HepG2 (cell line): ENCODE results near the gene MED13L. TPM values are rescaled to one million over a fixed set of nuclear protein-coding genes. Genes with fewer than 3 reads are reported as not detected.

Experiments used
- ATAC-seq: fragments of 200-7000 bp; cut with Tn5 transposase; 3 replicates; pipeline ENCODE4 v1.9.1; 2020; ENCODE audit warnings: mild to moderate bottlenecking, moderate library complexity
- Bru-seq: library from RNA; stranded (reverse); fragments of 400-500 nt; gene quantifications from one replicate; lab custom pipeline; 2021; lab: Mats Ljungman, UMichigan
- BruChase-seq, 2 experiments: library from RNA; stranded (reverse); fragments of 400-500 nt; gene quantifications; one replicate each; lab custom pipeline; 2021; lab: Mats Ljungman, UMichigan
- BruUV-seq: library from RNA; stranded (reverse); fragments of 400-500 nt; replicated peaks from 2 replicates; lab custom pipeline; 2021; lab: Mats Ljungman, UMichigan
- CTCF ChIA-PET: fragments of 300-600 bp; formaldehyde crosslinking; extraction: SDS; loops from one replicate; lab custom pipeline; 2021; ENCODE audit warnings: low total read pairs, inconsistent platforms, low intra/inter-chr PET ratio; lab: Yijun Ruan, JAX
- POLR2A ChIA-PET: fragments of 350-600 bp; sonication (Branson Sonifier 250); formaldehyde crosslinking; loops from one replicate; lab custom pipeline; 2020; ENCODE audit warnings: antibody characterized with exemption, inconsistent platforms; lab: Yijun Ruan, JAX
- DNase-seq: peaks from one replicate; pipeline ENCODE4 v3.0.0-alpha.2; 2015; ENCODE audit warnings: low spot score
- FAIRE-seq: peaks from 3 replicates; lab custom pipeline; 2011; peaks lifted over from hg19 to GRCh38; lab: Jason Lieb, UNC
- H2AFZ ChIP-seq: one replicate; pipeline ENCODE4 v1.6.1; 2011; ENCODE audit warnings: low read length, inconsistent platforms
- H3K27ac ChIP-seq: fragments of 300-600 bp; 3 replicates; pipeline ENCODE4 v1.8.0; 2011; ENCODE audit warnings: mixed run types, mild to moderate bottlenecking, mixed read lengths, low read length, inconsistent platforms; ENCODE audit not compliant: insufficient read depth; ENCODE audit errors: extremely low read length
- H3K27me3 ChIP-seq, 2 experiments: fragments of 200-600 bp in 1 of 2; 2 replicates in 1 of 2; 3 replicates in 1 of 2; pipeline versions ENCODE4 v1.6.0 to v1.8.0; 2011; ENCODE audit warnings: low read length in 2 of 2, mild to moderate bottlenecking in 2 of 2, moderate library complexity in 2 of 2, inconsistent platforms in 1 of 2; ENCODE audit not compliant: insufficient read depth in 2 of 2, control insufficient read depth in 1 of 2
- H3K36me3 ChIP-seq, 2 experiments: fragments of 200-600 bp in 1 of 2; replicated peaks in 1 of 2; 2 replicates in 1 of 2; 3 replicates in 1 of 2; pipeline versions ENCODE4 v1.5.1 to v1.8.0; 2011; ENCODE audit warnings: low read length in 2 of 2, inconsistent platforms in 1 of 2; ENCODE audit not compliant: insufficient read depth in 2 of 2, control insufficient read depth in 1 of 2
- H3K4me1 ChIP-seq: 2 replicates; pipeline ENCODE4 v1.5.1; 2012; ENCODE audit warnings: low read length, inconsistent platforms; ENCODE audit not compliant: insufficient read depth
- H3K4me2 ChIP-seq: 2 replicates; pipeline ENCODE4 v1.6.0; 2011; ENCODE audit warnings: low read depth, low read length, inconsistent platforms
- H3K4me3 ChIP-seq, 3 experiments: fragments of 200-600 bp in 1 of 3; sonication (generic), shearing (Covaris generic) in 1 of 3; replicated peaks in 1 of 3; 2 replicates each; pipeline ENCODE4 v1.5.1; 2011 to 2016; ENCODE audit warnings: low read length in 3 of 3, inconsistent platforms in 2 of 3, low read depth in 2 of 3, mild to moderate bottlenecking in 2 of 3, control low read depth in 1 of 3, mixed read lengths in 1 of 3; ENCODE audit not compliant: insufficient read depth in 1 of 3
- H3K79me2 ChIP-seq: one replicate; pipeline ENCODE4 v1.6.1; 2011; ENCODE audit warnings: low read length, inconsistent platforms; ENCODE audit not compliant: insufficient read depth
- H3K9ac ChIP-seq: 2 replicates; pipeline ENCODE4 v1.6.0; 2011; ENCODE audit warnings: mild to moderate bottlenecking, low read depth, low read length, inconsistent platforms; ENCODE audit not compliant: insufficient read depth
- H3K9me3 ChIP-seq: 2 replicates; pipeline ENCODE4 v1.5.1; 2012; ENCODE audit warnings: mild to moderate bottlenecking, low read length
- H4K20me1 ChIP-seq: 2 replicates; pipeline ENCODE4 v1.6.0; 2011; ENCODE audit warnings: inconsistent platforms, mild to moderate bottlenecking, low read length, moderate library complexity; ENCODE audit not compliant: insufficient read depth
- AKAP8 ChIP-seq: sonication (generic); formaldehyde crosslinking; IDR thresholded peaks from 2 replicates; pipeline ENCODE4 v1.5.1; 2020; ENCODE audit warnings: mild to moderate bottlenecking, missing genetic modification reagents
- FIP1L1 ChIP-seq: fragments of 200-400 bp; formaldehyde crosslinking; IDR thresholded peaks from 2 replicates; pipeline ENCODE4 v1.6.1; 2018; ENCODE audit warnings: low read depth, mild to moderate bottlenecking, low read length, moderate library complexity, borderline replicate concordance; ENCODE audit not compliant: insufficient read depth
- KDM2A ChIP-seq: sonication (generic); formaldehyde crosslinking; IDR thresholded peaks from 2 replicates; pipeline ENCODE4 v1.4.0; 2020; ENCODE audit warnings: low read depth, missing genetic modification reagents, borderline replicate concordance
- POLR2AphosphoS5 ChIP-seq: IDR thresholded peaks from 2 replicates; pipeline ENCODE4 v1.6.1; 2012; ENCODE audit warnings: low read depth, low read length
- POLR2G ChIP-seq: fragments of 200-400 bp; formaldehyde crosslinking; IDR thresholded peaks from 2 replicates; pipeline ENCODE4 v1.6.1; 2018; ENCODE audit warnings: mild to moderate bottlenecking, low read depth, low read length, moderate library complexity
- RAD21 ChIP-seq: fragments of 450-650 bp; formaldehyde crosslinking; IDR thresholded peaks from 2 replicates; pipeline ENCODE4 v1.5.0; 2020; ENCODE audit warnings: mild to moderate bottlenecking
- RBFOX2 ChIP-seq: fragments of 200-400 bp; formaldehyde crosslinking; IDR thresholded peaks from 2 replicates; pipeline ENCODE4 v1.6.1; 2017; ENCODE audit warnings: low read depth, mild to moderate bottlenecking, low read length
- RORA ChIP-seq: sonication (generic); formaldehyde crosslinking; IDR thresholded peaks from 2 replicates; pipeline ENCODE4 v1.5.0; 2020; ENCODE audit warnings: mild to moderate bottlenecking, missing genetic modification reagents, moderate library complexity
- ZFX ChIP-seq: sonication (generic); formaldehyde crosslinking; IDR thresholded peaks from 2 replicates; pipeline ENCODE4 v1.4.0; 2020; ENCODE audit warnings: mild to moderate bottlenecking, low read depth, missing genetic modification reagents, moderate library complexity
- ZNF34 ChIP-seq: sonication (generic); formaldehyde crosslinking; IDR thresholded peaks from 2 replicates; pipeline ENCODE4 v1.4.0; 2020; ENCODE audit warnings: mild to moderate bottlenecking, missing genetic modification reagents, borderline replicate concordance
- ZNF746 ChIP-seq: sonication (generic); formaldehyde crosslinking; IDR thresholded peaks from 2 replicates; pipeline ENCODE4 v1.8.0; 2022; ENCODE audit warnings: mild to moderate bottlenecking, missing genetic modification reagents
- WGBS: methylation state at CpG from one replicate; pipeline ENCODE4 v1.1.6; 2017; ENCODE audit warnings: low lambda C conversion rate; 5-methylcytosine and 5-hydroxymethylcytosine counted together
- in situ Hi-C: cut with HindIII; loops from 2 replicates; pipeline ENCODE4 v1.10.0; 2017; ENCODE audit warnings: low pct_unique_long_range_greater_than_20kb; ENCODE audit not compliant: extremely low pct_ligation_motif_present
- intact Hi-C: fragments of 100-400 bp; cut with micrococcal nuclease; formaldehyde crosslinking; loops from one replicate; pipeline ENCODE4 v1.10.0; 2022; ENCODE audit not compliant: unreplicated experiment
- long read RNA-seq, 2 experiments: library from RNA in 1 of 2; library from polyadenylated mRNA in 1 of 2; stranded (forward) in 1 of 2; unstranded in 1 of 2; transcript quantifications; one replicate each; pipeline ENCODE4 v2.0.0, GENCODE V29; 2019 to 2022
- polyA minus RNA-seq, 3 experiments: library from RNA; depleted of rRNA, polyadenylated mRNA; stranded (reverse); fragments of >200 nt; gene quantifications; 2 replicates each; pipeline ENCODE4 v1.2.3, GENCODE V29; 2011; ENCODE audit warnings: low replicate concordance in 1 of 3
- polyA plus RNA-seq, 8 experiments: library from polyadenylated mRNA; depleted of rRNA in 3 of 8; stranded (reverse) in 7 of 8; unstranded in 1 of 8; fragments of >200 nt; fragmentation: Illumina TruSeq in 4 of 8; extraction: Trizol in 4 of 8; gene quantifications; 2 replicates each; pipeline versions ENCODE4 v1.2.1 to v1.2.3, GENCODE V29; 2011 to 2016; ENCODE audit warnings: low read depth in 4 of 8, missing spikeins in 1 of 8, mixed read lengths in 1 of 8; ENCODE audit not compliant: insufficient read depth in 1 of 8
- total RNA-seq, 5 experiments: library from RNA; depleted of rRNA; stranded (reverse); fragments of >200 nt; fragmentation: Illumina TruSeq; extraction: Trizol; gene quantifications; 2 replicates each; pipeline ENCODE4 v1.2.3, GENCODE V29; 2016; ENCODE audit warnings: low read depth in 1 of 5
- TF ChIP-seq, protein P1 (sequence below): sonication (generic); formaldehyde crosslinking; IDR thresholded peaks from 2 replicates; pipeline ENCODE4 v1.4.0; 2020; ENCODE audit warnings: missing genetic modification reagents
- TF ChIP-seq, protein P2 (sequence below): sonication (generic); formaldehyde crosslinking; IDR thresholded peaks from 2 replicates; pipeline ENCODE4 v1.5.1; 2020; ENCODE audit warnings: mild to moderate bottlenecking, missing genetic modification reagents, moderate library complexity

The MED13L gene
- total RNA-seq (2016; rRNA removed; fragmentation: Illumina TruSeq; extraction: Trizol) (32.9 and 38.9 TPM in 2 replicates), polyA plus RNA-seq (2011; rRNA removed) (20.5 and 24.8 TPM in 2 replicates), polyA minus RNA-seq (2011; rRNA and poly(A)+ RNA removed; ENCODE audit: low replicate concordance) (56.3 and 75.4 TPM in 2 replicates), Bru-seq, nascent RNA (percentile 83 among the genes with signal in this experiment), BruChase-seq, experiment 1, labeled RNA remaining after a 6-hour chase (percentile 81 among the genes with signal in this experiment), BruChase-seq, experiment 2, labeled RNA remaining after a 2-hour chase (percentile 76 among the genes with signal in this experiment)
- total RNA-seq (2016; cell fraction: cytosol; rRNA removed; fragmentation: Illumina TruSeq; extraction: Trizol; ENCODE audit: low read depth): 82.6 and 84.3 TPM in 2 replicates
- 30.1 and 34.1 TPM in 2 replicates for total RNA-seq (2016; cell fraction: insoluble cytoplasmic fraction; rRNA removed; fragmentation: Illumina TruSeq; extraction: Trizol)
- 30.2 and 31.1 TPM in 2 replicates for total RNA-seq (2016; cell fraction: membrane; rRNA removed; fragmentation: Illumina TruSeq; extraction: Trizol)
- total RNA-seq (2016; cell fraction: nucleus; rRNA removed; fragmentation: Illumina TruSeq; extraction: Trizol): 77.6 and 90.7 TPM in 2 replicates
- 13.8 and 15.7 TPM in 2 replicates for polyA plus RNA-seq (2011; cell fraction: cytosol; rRNA removed)
- polyA plus RNA-seq (2011; cell fraction: nucleus; rRNA removed): 28.2 and 34.1 TPM in 2 replicates
- polyA plus RNA-seq (2012): 19.0 and 20.9 TPM in 2 replicates
- 0.53 and 0.93 TPM in 2 replicates for polyA plus RNA-seq (2016; cell fraction: cytosol; fragmentation: Illumina TruSeq; extraction: Trizol; ENCODE audit: low read depth)
- 18.1 and 20.3 TPM in 2 replicates for polyA plus RNA-seq (2016; cell fraction: insoluble cytoplasmic fraction; fragmentation: Illumina TruSeq; extraction: Trizol; ENCODE audit: low read depth)
- 2.4 and 2.8 TPM in 2 replicates for polyA plus RNA-seq (2016; cell fraction: membrane; fragmentation: Illumina TruSeq; extraction: Trizol; ENCODE audit: low read depth)
- 34.1 and 35.3 TPM in 2 replicates for polyA plus RNA-seq (2016; cell fraction: nucleus; fragmentation: Illumina TruSeq; extraction: Trizol; ENCODE audit: insufficient read depth, low read depth)
- 28.0 and 36.0 TPM in 2 replicates for polyA minus RNA-seq (2011; cell fraction: cytosol; rRNA and poly(A)+ RNA removed)
- polyA minus RNA-seq (2011; cell fraction: nucleus; rRNA and poly(A)+ RNA removed): 207 and 236 TPM in 2 replicates
- long read RNA-seq, experiment 1, partial matches to known transcripts: 1 of 2 reads
- long read RNA-seq, experiment 1, other reads (novel, unspliced or antisense): 1 of 2 reads
- long read RNA-seq, experiment 2, partial matches to known transcripts: 1 of 19 reads
- long read RNA-seq, experiment 2, other reads (novel, unspliced or antisense): 18 of 19 reads

DNA sequence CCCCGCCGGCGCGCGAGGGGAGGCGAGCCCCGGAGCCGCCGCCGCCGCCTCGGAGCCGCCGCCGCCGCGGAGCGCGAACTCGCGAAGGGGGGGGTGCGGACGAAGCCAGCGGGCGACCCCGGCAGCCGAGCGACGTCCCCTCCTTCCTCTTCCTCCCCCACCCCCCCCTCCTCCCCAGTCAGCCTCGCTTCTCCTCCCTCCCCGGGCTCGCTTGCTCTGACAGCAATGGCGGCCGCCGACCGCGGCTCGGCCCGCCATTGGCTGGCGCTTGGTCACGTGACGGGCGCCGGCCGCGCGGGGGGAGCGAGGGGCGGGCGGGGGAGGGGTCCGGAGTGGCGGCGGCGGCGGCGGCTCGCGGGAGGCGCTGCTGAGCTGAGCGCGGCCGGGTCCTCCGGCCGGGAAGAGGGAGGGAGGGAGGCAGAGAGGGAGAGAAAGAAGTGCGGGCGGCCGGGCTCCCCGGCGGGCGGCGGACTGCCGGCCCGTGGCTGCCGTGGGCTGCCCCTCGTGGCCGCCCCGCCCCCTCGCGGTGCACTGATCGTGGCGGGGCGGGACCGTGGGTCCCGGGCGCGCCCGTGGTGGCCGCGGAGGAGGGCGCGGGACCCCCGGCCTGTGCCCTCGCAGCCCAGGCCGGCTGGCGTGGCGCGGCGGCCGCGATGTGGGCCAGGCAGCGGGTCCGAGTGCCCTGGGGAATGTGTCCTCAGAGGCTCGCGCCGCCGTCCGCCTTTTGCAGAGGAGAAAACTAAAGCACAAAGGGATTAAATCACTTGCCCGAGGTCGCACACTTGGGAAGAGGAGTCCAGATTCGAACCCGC, at the start of gene MED13L:
MED13L (minus strand) TSS at position 227 of the 812 bp plus-strand sequence. CDS start 562 bp downstream, outside the sequence.
- no TSS peak for BruUV-seq
- Histone ChIP-seq H3K27ac (peak within 1 kb of the TSS; percentile 93), H2AFZ (no peak within 1 kb of the TSS), H3K9ac (peak within 1 kb of the TSS; percentile 84), H3K4me2 (peak within 1 kb of the TSS; percentile 83), H4K20me1 (peaks cover 24% of the 10 kb centered on the region), H3K9me3 (no peaks in the 10 kb centered on the region), H3K36me3 (no peaks in the 10 kb centered on the region), H3K27me3 (peaks cover 2 to 19% of the 10 kb centered on the region in 2 experiments; a peak in 4 of 5 replicates), H3K79me2 (peaks cover 41% of the 10 kb centered on the region), H3K4me3 (peak within 1 kb of the TSS; percentile 88 to 94 (median 89)), H3K4me1 (peaks cover 51% of the 10 kb centered on the region)
- POLR2A ChIA-PET: no interaction called here
- in situ Hi-C loops: loop anchor here (5.0 kb wide), 1 partner anchor 320 kb away; no protein-coding TSS in a partner anchor
- WGBS: 2% methylated on average over 48 of the region's 111 CpGs
- no peak for FAIRE-seq
- intact Hi-C loops: no loop called here
- CTCF ChIA-PET: no interaction called here
- DNase-seq: peak; percentile 64
- peak; percentile 72 for ATAC-seq
- peak; percentile 38; the same call in 1 of the 2 replicates for TF ChIP-seq POLR2AphosphoS5
- 0 out of 2 replicates have a peak, but pooled peaks have one; percentile 20 for TF ChIP-seq KDM2A
- peak; percentile 47; the same call in 1 of the 2 replicates for TF ChIP-seq POLR2G
- 0 out of 2 replicates have a peak, but pooled peaks have one; percentile 18 for TF ChIP-seq ZNF34 (CRISPR knock-in tag)
- TF ChIP-seq ZFX (CRISPR knock-in tag): peak; percentile 16; the same call in 1 of the 2 replicates
- TF ChIP-seq, protein P1, sequence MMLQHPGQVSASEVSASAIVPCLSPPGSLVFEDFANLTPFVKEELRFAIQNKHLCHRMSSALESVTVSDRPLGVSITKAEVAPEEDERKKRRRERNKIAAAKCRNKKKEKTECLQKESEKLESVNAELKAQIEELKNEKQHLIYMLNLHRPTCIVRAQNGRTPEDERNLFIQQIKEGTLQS (CRISPR knock-in tag): no peak
- TF ChIP-seq, protein P2, sequence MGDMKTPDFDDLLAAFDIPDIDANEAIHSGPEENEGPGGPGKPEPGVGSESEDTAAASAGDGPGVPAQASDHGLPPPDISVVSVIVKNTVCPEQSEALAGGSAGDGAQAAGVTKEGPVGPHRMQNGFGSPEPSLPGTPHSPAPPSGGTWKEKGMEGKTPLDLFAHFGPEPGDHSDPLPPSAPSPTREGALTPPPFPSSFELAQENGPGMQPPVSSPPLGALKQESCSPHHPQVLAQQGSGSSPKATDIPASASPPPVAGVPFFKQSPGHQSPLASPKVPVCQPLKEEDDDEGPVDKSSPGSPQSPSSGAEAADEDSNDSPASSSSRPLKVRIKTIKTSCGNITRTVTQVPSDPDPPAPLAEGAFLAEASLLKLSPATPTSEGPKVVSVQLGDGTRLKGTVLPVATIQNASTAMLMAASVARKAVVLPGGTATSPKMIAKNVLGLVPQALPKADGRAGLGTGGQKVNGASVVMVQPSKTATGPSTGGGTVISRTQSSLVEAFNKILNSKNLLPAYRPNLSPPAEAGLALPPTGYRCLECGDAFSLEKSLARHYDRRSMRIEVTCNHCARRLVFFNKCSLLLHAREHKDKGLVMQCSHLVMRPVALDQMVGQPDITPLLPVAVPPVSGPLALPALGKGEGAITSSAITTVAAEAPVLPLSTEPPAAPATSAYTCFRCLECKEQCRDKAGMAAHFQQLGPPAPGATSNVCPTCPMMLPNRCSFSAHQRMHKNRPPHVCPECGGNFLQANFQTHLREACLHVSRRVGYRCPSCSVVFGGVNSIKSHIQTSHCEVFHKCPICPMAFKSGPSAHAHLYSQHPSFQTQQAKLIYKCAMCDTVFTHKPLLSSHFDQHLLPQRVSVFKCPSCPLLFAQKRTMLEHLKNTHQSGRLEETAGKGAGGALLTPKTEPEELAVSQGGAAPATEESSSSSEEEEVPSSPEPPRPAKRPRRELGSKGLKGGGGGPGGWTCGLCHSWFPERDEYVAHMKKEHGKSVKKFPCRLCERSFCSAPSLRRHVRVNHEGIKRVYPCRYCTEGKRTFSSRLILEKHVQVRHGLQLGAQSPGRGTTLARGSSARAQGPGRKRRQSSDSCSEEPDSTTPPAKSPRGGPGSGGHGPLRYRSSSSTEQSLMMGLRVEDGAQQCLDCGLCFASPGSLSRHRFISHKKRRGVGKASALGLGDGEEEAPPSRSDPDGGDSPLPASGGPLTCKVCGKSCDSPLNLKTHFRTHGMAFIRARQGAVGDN: peak; percentile 10; the same call in 1 of the 2 replicates
- TF ChIP-seq ZNF746 (CRISPR knock-in tag): 0 out of 2 replicates have a peak, but pooled peaks have one; percentile 35
- TF ChIP-seq RAD21 (CRISPR knock-in tag): peak; percentile 60
- peak; percentile 55; the same call in 1 of the 2 replicates for TF ChIP-seq RBFOX2
- no peak for TF ChIP-seq AKAP8 (CRISPR knock-in tag)
- no peak for TF ChIP-seq RORA (CRISPR knock-in tag)
- no peak for TF ChIP-seq FIP1L1
